ENCODE results near the gene ITPR3.
A peak's percentile ranks its signal among the peaks of the same experiment; 100 is the strongest.

ITPR3 gene

DNA sequence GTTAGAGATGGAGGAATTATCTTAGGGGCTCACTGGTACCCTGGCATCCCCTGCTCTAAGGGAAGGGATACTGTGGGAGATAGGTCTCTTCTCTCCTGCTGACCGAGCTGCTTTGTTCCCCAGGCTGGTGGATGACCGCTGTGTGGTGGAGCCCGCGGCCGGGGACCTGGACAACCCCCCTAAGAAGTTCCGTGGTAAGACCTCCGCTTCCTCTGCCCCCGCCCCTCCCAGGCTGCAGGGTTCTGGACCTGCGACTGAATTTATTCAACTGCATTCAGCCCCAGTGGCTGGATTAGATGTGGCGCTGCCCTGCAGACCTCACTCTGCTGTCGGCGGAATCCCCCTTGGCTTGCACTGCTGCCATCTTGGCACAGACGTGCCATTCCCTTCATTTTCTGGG lies 19.2 kb downstream of the ITPR3 start:
- no peak for DNase-seq

DNA sequence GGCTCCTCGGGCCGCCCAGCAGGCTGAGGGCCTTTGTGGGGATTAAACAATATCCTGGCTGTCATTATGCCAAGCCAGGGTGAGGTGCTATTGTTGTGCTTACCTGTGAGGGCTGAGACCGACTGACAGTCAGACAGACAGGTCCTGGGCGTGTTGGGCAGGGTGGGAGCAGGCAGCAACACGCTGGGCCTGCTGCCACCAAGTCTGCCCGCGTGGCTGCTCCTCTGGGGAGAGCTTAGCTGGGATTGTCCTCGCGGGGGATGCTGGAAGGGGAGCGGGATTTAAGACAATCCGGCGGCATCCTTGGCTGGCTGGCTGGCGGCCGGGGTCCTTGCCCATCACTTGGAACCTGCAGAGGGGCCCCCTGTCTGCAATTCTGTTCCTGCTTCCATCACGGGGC lies 20.0 kb downstream of the ITPR3 start:
- no peak for DNase-seq

DNA sequence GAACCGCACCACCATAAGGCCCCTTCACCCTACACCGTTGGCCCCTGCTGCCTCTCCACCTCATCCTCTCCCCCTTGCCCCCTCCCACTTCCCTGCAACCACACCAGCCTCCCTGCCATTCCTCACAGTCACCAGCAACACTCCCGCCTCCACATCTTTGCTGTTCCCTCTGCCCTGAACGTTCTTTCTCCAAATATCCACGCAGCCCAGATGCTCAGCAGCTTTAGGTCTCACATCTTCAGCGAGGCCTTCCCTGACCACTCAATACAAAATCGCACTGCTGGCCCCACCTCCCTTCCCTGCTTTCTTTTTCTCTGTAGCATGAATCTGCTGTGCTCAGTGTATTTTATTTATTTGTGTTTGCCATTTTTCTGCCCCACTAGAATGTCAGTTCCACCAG lies 20.5 kb downstream of the ITPR3 start:
- DNase-seq = no peak

DNA sequence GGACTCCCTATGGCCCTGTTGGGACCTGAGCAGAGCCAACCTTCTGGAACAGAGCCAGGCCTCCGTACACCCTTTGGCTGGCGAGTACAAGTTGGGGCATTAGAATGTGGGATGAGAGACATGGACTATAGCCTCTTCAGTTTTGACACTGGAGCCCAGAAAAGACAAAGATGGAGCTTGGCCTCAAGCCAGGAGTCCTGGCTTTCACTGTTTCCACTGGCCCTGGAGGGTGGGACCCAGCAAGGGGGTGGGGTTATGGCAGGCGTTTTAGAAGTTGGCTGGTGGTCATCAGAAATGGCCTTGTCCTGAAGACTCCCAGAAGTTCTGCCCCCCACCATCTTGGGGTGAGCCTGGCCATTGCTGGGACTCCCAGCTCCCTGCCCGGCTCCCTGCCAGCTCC lies 21.8 kb downstream of the ITPR3 start:
- DNase-seq = no peak

DNA sequence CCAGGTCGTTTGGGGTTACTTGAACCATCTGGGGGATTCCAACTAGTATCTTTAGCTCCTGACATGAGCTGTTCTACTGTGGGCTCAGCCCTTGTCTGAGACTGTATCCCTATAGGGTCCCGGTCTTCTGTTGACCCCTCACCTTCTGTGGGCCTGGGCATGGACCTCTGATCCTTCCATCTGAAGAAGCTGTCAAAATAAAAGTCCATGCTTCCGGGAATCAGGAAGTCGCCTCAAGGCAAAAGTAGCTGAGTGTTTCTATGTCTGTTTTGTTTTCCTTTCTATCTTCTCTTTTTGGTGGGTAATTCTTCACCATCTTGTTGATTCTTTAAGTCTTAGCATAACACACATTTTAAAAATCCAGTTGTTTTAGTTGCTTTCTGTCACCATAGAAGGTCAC lies 30.3 kb downstream of the ITPR3 start:
- no peak for DNase-seq

DNA sequence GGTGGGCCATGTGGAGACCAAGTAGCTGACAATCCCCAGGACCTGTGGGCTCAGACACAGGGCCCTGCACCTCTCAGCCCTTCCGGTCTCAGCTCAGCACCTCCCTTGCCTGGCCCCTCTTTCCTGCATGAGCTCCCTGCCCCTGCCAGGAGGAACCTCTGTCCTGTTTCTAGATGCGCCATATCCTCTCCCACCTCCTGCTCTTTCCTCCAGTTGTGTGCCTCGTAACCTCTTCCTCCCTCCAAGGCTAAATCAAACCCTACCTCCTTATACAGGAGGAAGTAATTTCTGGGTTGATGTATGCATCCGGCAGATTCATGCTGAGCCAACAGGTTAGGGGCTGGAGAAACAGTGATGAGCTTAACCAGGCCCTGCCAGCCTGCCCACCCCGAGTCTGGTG lies 30.9 kb downstream of the ITPR3 start:
- DNase-seq = no peak

DNA sequence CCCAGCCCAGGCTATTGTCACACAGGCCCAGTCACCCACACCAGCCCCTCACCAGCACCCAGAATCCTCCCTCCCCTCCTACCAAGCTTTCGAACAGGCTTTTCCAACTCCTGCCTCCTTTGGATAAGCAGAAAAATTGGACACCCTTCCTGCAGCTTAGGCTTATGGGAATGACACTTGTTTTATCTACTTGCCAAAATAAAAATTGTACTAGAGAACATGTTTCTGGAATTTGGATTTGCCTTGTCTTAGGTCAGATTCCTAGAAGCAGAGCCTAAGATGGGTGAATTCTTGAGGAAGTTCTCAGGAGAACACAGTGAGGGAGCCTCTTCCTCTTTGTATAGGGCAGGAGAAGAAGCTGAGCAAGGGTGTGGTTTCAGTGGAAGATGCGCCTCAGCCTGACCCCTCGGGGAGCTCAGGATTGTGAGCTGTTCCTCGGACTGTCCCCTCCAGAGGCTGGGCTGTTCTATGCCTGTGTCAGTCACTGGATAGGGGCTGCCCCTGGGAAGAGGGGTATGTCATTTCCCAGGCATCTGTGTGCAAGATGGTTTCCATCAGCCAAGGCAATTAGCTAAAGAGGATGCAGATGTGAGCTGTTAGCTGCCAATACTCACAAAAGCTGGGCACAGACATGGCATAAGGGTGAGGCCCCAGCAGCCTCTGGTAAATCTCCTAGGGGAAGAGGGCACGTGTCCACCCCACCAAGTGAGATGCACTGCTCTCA lies 33.9 kb downstream of the ITPR3 start:
- no peak for DNase-seq

DNA sequence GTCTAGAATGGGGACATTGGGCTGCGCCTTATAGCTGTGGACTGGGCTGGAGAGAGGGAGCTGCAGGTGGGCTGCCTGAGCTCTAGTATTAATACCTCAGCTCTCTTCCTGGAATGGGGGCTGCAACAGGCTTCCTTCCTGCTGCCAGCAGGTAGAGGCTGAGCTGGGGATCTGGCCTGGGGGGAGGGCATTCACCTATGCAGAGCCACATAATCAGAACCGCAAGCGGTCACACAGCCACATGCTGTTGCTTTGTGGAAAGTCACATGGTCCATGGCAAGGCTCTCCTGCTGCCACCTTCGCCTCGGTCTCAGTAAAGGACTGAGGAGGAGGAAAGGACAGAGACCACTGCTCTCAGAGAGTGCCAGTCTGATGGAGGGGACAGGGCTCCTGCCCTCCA lies 35.7 kb downstream of the ITPR3 start:
- DNase-seq = no peak

DNA sequence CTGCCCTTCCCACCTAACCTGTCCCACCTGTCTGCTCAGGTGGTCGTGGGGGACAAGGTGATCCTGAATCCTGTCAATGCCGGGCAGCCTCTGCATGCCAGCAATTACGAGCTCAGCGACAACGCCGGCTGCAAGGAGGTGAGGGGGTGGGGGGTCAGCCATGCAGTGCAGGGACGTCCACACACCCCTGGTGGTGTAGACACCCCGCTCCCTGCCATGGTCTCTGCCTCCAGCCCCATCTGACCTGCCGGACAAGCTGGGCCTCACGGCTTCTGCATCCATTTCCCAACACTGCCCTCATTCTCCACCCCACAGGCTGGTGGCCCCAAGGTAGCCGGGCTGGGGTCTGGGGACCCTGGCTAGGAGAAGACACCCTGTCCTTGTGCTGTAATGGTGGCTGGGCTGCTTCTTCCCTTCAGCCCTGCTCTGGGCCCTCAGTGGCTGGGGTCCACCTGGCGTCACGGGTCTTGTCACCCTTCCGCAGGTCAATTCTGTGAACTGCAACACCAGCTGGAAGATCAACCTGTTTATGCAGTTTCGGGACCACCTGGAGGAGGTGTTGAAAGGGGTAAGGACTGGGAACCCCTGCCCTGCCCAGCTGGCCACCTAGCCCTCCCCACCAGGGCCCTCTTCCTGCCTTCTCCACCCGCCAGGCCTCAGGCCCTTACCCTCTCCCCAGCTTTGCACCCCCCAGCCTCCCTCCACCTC lies 38.0 kb downstream of the ITPR3 start:
- DNase-seq = no peak

DNA sequence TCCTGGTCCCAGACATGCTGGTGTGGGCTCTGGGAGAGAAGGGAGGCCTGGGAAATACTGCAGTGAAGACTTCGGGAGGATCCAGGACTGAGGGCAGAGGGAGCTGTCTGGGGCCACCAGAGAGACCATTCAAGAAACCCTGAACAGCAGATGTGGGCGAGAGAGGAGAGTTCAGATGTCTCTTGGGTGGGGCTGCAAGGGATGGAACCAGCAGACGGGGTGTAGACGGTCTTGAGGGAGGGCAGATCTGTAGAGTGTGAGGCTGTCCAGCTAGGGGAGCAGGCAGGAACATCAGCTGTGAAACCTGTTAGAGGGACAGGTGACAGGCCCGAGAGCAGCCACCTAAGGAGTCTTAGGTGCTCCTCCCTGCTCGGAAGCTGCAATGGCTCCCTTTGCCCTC lies 38.9 kb downstream of the ITPR3 start:
- no peak for DNase-seq

DNA sequence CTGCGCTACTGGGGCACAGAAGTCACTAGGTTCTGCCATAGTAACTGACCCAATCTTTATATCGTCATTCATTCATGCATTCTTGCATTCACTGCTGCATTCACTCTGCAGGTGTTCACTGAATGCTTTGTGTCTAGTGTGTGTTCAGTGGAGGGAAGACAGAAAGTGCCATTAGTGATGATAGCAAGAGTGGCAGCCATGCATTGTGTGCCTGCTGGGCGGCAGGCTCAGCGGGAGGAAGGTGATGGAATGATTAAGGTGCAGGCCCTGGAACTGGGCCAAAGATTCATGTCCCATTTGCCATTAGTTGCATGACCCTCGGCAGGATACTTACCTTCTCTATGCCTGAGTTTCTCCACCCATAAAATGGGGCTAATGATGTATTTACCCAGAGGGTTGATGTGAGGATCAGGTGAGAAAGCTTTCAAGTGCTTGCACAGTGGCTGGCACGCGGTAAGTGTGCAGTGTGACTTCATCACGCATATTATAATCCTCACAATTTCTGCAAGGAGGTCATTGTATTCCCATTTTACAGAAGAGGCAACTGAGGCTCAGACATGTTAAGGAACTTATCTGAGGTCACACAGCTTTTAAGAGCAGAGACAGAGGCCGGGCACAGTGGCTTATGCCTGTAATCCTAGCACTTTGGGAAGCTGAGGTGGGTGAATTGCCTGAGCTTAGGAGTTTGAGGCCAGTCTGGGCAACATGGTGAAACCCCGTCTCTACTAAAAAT lies 40.1 kb downstream of the ITPR3 start:
- no peak for DNase-seq

DNA sequence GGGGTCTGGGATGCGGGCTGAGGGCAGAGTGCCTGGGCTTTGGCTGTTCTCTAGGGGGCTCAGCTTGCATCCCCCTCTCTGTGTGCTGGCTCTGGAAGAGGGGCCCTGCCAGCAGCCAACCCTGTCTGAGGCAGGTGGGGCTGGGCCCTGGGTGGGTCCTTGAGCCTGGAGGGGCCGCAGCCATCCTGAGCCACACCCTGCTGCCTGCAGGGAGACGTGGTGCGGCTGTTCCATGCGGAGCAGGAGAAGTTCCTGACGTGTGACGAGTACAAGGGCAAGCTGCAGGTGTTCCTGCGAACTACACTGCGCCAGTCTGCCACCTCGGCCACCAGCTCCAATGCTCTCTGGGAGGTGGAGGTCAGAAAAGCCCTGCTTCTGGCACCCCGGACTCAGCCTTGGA lies 41.2 kb downstream of the ITPR3 start:
- no peak for DNase-seq

DNA sequence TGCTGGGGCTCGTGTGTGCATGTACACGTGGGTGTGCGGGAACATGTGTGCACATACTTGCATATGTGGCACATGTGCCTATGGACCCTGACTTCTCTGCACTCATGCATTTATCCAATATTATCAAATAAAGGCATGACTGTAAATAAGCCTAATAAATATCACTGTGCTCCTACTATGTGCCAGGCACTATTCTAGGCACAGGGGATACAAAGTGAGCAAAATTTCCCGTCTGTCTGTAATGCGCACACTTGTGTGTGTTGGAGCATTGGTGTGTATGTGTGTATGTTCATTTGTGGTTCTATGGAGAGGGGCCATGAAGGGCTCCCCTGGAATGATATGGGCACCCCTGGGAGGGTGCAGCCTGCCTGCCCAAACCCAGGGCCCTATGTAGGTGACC lies 41.9 kb downstream of the ITPR3 start:
- no peak for DNase-seq

DNA sequence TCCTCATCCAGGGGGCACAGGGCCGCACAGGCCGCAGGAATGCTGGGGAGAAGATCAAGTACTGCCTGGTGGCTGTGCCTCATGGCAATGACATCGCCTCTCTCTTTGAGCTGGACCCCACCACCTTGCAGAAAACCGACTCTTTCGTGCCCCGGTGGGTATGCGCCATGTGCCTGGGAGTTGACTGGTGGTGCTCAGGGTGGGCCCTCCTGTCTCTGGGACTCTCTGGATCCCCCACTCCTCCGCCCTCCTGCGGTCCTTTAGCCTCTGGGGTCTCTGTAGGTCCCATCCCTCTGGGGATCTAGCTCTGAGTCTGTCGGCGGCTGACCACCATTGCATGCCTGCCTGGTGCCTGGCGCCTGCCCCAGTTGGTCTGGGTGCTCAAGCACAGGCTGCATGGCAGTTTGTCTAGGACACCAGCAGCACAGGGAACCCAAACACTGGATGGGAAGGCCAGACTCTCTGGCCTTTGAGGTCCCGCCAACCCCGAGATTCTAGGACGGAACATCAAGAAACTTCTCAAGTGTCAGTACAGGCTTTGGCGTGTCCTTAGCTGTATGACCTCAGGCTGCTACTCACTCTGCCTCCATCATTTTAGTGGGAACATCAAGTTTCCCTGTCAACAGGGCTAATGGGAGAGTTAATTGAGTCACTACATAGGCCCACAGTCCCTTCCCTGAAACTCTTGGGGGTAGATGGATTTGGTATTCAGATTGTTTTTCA lies 42.8 kb downstream of the ITPR3 start:
- no peak for DNase-seq

DNA sequence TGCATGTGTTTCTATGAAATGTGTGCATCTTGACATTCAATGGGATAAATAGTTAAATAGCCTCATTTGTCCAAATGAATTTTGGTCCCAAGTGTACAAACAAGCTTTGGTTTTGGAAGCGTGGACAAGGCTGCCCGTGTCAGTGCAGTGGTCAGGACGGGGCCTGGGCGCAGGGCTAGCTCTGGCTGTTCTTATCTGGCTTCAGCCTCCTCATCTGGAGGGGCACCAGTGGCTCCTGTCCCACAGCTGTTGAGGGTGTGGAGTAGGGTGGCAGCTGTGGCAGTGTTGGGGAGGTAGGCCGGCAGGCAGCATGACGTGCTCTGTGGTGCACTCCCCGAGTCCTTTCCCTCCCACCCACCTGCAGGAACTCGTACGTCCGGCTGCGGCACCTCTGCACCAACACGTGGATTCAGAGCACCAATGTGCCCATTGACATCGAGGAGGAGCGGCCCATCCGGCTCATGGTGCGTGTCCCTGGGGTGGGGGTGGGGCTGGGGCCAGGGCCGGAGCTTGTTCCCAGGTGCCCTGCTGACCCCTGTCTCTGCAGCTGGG lies 43.5 kb downstream of the ITPR3 start:
- DNase-seq = no peak

DNA sequence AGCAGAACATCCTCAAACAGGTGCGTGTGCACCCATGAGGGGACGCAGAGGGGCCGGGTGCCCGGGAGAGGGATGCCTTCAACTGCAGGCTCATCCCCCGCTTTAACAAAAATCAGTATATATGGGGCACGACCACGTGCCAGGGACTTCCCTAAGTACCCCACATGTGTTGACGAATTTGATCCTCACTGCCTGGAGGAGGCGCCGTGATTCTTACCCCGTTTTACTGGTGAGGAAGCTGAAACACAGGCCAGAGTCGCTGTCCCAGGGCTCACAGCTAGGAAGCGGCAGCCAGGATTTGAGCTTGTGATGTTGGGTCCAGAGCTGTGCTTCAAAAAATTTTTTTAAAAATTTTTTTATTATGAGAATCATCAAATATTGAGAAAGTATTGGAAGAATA lies 44.8 kb downstream of the ITPR3 start:
- no peak for DNase-seq

DNA sequence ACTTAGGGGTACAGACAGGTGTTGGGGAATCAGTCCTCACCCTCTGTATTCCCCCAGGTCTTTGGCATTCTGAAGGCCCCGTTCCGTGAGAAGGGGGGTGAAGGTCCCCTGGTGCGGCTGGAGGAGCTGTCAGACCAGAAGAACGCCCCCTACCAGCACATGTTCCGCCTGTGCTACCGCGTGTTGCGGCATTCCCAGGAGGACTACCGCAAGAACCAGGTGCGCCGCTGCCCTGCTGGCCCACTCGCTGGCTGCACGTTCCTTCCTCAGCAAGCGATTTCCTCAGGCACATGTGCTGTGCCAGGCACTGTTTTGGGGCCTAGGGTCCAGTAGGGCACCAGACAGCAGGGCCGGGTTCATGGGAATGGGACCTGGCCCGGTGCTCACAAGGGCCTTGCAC lies 46.0 kb downstream of the ITPR3 start:
- DNase-seq = no peak

DNA sequence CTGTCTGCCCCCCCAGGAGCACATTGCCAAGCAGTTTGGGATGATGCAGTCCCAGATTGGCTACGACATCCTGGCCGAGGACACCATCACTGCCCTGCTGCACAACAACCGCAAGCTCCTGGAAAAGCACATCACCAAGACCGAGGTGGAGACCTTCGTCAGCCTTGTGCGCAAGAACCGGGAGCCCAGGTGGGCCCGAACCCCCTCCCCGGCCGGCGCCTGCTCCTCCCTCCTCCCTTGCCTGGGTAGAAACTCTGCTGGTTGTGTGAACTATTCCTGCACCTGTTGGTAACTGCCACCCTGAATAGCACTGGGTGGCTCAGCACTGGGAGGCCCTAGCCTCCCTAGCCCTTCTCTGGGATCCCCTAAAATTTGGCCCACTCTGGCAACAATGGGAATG lies 46.7 kb downstream of the ITPR3 start:
- no peak for DNase-seq

DNA sequence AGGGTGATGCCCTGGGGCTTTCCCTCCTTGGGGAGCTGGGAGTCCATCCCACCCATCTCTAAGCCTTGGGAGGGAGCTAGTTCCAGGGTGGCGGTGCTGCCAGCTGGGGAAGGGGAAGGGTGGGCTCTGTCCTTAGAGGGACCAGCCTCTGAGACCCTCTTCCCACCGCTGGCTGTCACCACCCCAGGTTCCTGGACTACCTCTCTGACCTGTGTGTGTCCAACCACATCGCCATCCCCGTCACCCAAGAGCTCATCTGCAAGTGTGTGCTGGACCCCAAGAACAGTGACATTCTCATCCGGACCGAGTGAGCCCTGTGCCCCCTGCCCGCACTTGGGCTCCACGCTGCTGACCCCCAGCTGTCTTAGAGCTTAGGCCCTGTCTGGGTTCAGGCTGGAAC lies 47.2 kb downstream of the ITPR3 start:
- DNase-seq = no peak

DNA sequence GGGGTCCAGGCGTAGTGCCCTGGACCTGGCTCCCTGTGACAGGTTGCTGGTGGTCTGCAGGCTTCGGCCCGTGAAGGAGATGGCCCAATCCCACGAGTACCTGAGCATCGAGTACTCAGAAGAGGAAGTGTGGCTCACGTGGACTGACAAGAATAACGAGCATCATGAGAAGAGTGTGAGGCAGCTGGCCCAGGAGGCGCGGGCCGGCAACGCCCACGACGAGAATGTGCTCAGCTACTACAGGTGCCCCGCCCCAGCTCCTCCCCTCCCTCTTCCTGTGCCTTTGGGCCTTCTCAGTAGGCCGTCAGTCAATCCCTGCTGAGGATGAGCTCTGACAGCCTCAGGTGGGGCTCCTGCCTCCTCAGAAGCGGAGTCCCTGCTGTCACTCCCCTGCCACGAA lies 47.8 kb downstream of the ITPR3 start:
- peak; percentile 60 for DNase-seq

DNA sequence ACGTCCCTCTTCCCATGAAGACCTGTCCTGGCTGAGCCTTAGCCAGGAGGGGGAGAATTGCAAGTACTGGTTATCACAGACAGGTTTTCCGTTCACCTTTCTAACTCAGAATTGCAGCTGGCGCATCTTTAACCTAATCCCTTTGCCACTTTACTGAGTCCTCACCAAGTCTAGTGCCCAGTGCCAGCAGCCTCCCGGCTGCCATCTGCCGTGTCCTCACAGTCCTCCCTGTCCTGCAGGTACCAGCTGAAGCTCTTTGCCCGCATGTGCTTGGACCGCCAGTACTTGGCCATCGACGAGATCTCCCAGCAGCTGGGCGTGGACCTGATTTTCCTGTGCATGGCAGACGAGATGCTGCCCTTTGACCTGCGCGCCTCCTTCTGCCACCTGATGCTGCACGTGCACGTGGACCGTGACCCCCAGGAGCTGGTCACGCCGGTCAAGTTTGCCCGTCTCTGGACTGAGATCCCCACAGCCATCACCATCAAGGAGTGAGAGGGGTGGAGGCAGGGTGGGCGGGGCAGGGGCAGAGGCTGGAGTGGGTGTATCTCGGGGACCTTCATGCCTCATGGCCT lies 49.1 kb downstream of the ITPR3 start:
- no peak for DNase-seq

DNA sequence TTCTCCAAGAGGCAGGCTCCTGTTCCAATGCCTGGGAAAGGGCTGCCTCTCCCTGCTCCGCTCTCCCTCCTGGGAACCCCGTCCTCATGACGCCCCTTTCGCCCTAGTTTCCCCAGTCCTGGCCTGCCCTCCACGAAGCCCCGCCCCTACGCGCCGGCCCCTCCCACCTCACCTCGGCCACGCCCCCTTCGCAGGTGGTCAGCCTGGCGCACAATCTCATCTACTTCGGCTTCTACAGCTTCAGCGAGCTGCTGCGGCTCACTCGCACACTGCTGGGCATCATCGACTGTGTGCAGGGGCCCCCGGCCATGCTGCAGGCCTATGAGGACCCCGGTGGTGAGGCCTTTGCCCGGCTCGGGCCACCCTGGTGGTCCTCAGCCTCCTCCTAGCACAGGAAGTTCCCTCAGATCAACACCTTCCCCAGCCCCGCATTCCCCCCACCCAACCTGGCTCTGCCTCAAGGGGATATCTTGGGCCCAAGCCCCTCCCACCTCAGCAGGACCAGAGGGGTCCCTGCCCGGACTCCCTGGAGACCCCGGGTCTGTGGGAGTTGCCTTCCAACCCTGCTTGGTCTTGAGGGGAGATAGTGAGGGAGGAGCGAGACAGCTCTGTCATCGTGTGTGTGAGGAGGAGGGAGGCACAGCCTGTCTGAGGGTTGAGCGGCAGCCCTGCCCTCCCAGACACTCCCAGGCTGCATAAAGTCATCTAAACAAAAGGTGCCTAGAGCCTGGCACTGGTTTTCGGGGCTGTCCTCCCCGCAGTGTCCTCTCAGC lies 50.0 kb downstream of the ITPR3 start:
- no peak for DNase-seq
